Tongue (tissue), 2 donors: ENCODE results near the gene ACP6. TPM values are rescaled to one million over a fixed set of nuclear protein-coding genes. Genes with fewer than 3 reads are reported as not detected.
"Not testable (repeated sequence)": the region's sequence is repeated elsewhere in the genome, so short reads cannot be mapped to it uniquely, and the experiment has no call there.

Experiments
- DNase-seq: peaks from one replicate; pipeline ENCODE4 v3.0.0-alpha.2; 2015
- total RNA-seq: library from RNA; depleted of rRNA; stranded (reverse); fragments of >200 nt; gene quantifications from one replicate; pipeline ENCODE4 v1.2.3, GENCODE V29; 2014

The ACP6 gene
- 4.8 TPM for total RNA-seq

DNA sequence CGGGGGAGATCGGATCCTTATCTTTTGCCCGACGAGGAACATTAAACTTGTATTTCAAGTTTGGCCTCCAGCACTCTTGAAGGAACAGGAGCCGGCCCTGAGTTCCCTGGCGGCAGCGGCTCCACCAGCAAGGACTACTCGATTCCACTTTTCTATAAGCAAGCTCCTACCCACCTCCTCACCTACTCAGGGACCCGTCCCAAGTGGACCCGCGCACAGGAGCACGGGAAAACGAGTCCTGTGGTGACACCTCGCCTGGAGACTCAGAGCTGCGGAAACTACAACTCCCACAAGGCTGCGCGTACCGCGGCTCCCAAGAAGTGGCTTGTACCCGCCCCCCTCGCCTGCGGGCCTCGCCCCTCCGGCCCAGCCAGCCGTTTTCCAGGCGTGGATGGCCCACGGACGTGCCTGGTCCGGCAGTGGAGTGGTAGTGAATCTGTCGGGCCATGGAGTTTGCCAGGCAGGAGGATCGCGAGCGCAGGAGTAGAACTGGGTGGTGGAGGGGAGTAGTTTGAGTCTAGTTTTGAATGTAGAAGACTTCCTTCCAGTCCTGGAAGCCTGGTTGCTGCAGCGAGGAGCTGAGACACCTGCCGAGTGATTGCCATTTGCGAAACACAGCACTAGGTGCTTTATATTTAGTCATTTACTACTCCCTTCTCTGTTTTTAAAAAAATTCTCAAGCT, at the start of gene ACP6:
Gene ACP6, minus strand, starts transcription at position 206 of the 683 bp plus-strand sequence. CDS start 476 bp downstream, outside the sequence.
- peak; percentile 98 for DNase-seq

DNA sequence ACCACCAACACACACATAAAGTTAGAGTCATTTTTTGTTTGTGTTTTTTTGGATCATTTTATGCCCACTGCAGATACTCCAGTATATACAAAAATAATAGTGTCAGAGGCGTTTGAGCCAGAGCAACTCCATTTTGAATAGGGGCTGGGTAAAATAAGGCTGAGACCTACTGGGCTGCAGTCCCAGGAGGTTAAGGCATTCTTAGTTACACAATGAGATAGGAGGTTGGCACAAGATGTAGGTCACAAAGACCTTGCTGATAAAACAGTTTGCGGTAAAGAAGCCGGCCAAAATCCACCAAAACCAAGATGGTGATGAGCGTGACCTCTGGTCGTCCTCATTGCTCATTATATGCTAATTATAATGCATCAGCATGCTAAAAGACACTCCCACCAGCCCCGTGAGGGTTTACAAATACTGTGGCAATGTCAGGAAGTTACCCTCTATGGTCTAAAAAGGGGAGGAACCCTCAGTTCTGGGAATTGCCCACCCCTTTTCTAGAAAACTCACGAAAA, 49.4 kb upstream of the ACP6 start:
- DNase-seq, result no peak

DNA sequence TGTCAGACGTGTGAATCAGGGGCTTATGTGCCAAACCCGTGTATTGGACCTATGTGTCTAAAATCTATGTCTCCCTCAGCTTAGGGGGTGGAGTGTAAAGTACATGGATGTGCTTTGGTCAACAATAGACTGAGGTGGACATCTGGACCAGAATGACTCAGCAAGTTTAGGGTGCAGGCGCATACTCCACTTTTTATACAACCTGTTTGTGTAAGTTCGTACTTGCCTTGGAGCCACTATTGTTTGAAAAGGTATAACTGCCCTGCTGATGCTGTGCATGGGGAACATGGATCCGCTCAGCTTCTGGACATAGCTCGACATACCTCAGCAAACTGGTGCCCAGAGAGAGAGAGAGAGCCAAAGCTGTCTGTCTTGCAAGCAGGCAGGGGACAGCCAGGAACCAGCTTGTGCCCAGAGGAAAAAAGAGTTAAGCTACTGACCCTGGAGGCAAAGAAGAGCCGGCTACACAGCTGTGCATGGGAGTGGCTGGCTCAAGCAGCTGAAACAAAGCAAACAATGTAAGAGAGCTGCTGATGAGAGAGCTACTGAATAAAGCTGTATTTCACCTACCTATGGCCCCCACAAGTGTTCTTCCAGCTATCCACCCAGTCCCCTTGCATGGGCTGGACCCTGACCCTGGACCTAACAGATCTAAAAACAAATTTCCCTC, 48.8 kb upstream of the ACP6 start:
- DNase-seq, result no peak

- DNase-seq, result no peak
Observed at GRCh38 chr1:147717706-147718097, 47.4 kb upstream of the ACP6 start.

DNA sequence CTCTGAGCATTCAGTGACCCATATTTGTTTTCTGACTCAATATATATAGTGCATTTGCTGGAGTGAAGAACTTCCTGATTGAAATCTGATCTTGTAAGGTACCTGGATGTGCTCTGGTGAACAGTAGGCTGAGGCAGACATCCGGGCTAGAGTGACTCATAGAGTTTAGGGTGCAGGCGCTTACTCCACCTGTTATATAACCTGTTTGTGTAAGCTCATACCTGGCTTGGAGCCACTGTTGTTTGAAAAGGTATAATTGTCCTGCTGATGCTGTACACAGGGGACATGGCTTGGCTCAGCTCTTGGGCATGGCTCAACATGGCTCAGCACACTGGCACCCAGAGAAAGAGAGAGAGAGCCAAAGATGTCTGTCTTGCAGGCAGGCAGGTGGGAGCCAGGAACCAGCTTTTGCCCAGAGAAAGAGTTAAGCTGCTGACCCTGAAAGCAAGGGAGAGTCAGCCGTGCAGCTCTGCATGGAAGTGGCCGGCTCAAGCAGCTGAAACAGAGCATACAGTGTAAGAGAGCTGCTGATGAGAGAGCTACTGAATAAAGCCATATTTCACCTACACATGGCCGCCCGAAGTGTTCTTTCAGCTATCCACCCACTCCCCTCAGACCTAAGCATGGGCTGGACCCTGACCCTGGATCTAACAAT, 46.9 kb upstream of the ACP6 start:
- DNase-seq, result no peak

DNA sequence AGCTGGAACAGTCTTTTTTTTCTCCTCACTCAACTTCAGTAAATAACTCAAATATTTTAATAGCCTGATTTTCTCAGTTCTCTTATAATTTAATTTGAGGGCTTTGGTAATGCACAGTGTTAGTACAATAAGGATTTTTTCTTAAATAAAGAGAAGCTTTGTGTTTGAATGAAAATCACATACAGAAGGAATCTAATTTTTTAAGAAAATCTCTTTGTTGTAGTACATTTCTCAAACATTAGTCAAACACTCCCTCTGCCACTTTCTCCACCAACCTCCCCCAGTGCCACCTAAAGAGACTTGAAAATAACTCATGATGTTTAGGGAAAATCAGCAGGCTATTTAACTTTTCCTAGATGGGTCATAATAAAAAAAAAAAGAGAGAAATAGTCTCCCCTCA, 42.3 kb upstream of the ACP6 start:
- no peak for DNase-seq

DNA sequence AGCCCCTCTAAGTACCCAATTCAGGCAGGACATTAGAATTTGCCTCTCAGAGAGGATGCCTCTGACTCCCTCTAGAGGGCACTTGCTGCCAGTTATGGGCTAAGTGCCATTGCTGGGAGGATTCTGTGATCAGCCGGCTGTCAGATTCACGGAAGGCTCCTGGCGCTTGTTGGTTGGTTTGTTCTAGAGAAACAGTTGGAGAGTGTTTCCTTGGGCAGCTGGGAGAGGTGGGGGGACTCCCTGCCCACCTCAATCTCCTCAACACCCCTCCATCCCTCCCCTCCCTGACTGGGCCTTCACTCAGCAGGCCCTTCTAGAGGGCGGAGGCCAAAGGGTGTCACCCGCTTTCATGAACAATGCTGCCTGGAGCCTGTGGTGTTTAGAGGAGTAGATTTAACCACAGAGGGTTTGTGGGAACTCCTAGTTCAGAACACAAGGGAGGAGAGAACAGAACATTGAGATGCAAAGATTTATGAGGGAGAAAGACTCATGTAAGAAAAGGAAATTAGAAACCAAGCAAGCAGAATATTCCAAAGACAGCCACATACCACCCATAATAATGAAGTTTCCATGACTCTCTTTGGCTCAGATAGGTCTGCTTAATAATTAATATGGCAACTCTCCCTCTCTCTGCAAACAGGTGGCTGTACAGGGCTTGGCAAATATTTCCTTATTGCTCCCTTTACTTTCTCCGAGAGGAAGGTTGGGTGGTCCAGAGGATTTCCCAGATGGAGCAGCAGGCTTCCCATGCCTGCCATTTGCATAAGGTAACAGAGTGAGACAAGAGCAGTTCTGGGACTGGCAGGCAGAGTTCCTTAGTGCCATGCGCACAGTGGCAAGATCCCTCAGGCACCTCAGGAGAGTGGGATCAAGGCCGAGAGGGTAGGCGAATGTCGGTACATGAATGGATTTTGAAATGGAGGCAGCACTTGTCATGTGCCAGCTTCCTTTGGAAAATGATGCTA, 30.0 kb upstream of the ACP6 start:
- peak; percentile 83 for DNase-seq

GRCh38 chr1:147699686-147700041, 29.3 kb upstream of the ACP6 start:
- DNase-seq, result no peak

DNA sequence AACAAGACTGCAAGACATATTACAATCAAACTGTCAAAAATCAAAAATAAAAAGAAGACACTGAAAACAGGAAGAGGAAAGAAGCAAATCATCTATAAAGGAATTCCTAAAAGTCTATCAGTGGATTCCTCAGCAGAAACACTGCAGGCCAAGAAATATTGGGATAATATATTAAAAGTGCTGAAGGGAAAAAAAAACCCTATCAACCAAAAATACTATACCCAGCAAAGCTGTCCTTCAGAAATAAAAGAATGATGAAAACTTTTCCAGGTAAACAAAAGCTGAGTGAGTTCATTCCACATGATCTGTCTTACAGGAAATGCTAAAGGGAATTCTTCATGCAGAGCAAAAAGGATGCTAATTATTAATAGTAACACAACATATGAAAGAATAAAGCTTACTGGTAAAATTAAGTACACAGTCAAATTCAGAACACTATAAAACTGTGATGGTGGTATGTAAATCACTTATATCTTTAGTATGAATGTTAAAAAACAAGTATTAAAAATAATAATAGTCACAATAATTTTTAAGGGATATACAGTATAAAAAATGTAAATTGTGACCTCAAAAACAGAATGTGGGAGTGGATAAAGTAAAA, 12.9 kb upstream of the ACP6 start:
- DNase-seq, result no peak

GRCh38 chr1:147680608-147681235, 10.4 kb upstream of the ACP6 start:
- DNase-seq, result not testable (repeated sequence)

GRCh38 chr1:147677681-147678080, 7.4 kb upstream of the ACP6 start:
- DNase-seq, result not testable (repeated sequence)

DNA sequence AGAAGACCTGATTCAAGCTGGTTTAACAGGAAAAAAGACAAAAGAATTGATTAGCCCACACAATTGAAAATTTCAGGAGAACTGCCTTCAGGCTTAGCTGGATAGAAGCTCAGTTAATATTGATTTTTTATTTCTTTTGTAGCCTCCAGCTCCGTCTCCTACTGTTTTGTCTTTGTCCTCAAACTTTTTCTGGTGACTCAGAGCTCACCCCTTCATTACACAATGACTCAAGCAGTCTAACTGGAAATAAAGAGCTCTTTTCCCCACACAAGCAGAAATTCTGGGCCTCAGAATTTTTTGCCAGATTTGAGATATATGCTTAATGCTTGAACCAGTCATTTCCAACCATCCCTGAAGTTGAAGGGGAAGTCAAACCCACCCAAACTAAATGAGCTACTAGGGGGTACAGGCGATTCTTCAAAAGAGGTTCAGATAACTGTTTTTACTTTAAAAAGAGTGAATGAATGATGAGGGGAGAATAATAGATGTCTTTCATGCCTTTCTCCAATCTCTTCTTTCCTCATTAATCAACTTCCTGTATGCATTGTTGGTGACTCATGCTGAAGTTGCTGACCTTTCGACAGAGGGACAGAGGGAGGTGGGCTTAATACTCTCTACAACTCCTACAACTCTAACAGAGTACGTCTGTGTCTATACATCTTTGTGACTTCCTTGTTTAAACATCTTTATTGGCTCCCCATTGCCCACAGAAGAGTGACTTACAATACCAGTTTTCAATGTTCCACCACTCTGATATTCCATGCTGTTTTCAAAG, 6.2 kb upstream of the ACP6 start:
- no peak for DNase-seq

DNA sequence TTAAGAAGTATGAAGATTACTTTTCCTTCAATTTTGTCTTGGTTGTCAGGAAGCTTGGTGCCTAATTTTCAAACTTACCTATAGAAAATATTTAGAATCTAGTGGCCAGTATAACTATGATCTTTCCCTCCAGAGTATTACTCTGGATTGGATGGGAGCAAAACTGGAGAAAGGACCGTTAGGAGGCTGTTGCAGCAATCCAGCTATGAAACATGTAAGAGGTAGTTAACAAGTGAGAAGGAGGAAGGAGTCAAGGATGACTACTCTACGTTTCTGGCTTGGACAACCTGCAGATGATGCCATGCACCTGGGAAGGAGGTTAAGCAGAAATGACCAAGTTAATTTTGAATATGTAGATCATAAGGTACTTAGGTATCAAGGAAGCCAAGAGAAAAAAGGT, 3.5 kb upstream of the ACP6 start:
- no peak for DNase-seq

GRCh38 chr1:147673406-147673805, 3.1 kb upstream of the ACP6 start:
- DNase-seq, result no peak

DNA sequence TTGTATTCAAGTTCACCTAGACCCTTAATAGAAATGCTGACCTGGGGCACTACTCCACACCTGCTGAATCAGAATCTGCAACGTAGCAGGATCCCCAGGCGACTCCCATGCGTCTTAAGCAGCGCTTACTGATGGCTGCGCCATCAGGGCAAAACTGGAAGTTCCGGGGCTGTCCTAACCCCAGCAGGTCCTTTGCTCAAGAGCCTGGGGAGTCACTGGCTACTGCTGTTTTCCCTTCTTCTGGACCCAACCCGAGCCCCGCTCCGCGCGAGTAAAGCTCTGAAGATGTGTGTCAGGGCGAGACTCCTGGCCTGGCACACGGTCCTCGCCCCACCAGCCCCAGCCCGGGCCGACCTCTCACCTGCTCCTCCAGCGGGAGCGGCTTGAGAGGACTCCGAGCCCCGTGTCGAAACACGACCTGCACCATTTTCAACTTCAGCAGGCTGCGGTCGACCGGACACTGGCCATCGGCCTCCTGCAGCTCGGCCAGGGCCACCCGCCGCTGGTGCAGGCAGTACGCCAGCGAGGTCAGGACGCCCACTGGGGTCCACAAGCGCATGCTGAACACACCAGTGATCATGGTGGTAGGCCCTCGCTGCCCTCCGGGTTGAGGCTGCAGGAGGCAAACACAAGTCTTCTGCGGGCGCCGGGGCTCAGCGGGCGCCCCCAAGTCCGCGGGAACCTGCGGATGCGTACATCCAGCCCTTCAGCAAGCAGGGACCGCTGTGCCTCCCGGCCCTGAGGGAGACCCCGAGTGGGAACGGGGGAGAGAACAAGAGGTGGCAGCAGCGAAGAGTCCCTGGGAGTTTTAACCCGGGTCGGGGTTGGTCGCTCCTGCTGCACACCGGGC, 630 bp downstream of the ACP6 start:
- peak; percentile 49 for DNase-seq

DNA sequence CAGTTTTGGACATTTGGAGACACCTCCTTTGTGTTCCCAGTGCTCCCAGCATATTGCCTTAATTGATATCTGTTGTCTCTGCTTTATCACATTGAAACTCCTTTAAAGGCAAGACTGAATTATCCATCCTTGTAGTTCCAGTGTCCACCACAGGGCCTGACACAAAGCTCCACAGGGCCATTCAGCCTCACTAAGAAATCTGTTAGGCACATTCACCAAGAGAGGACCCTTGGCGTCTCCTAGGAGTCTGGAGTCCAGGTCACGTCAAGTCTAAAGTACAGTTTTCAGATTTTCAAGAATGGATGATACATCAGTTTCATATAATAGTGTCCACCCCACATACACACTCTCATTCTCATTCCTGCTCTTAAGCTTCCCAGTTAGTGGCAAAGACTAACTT, 4.8 kb downstream of the ACP6 start:
- no peak for DNase-seq

- no peak for DNase-seq
Observed at GRCh38 chr1:147664206-147664605, 6.1 kb downstream of the ACP6 start.

- DNase-seq, result no peak
Observed at GRCh38 chr1:147654511-147654910, 15.8 kb downstream of the ACP6 start.

DNA sequence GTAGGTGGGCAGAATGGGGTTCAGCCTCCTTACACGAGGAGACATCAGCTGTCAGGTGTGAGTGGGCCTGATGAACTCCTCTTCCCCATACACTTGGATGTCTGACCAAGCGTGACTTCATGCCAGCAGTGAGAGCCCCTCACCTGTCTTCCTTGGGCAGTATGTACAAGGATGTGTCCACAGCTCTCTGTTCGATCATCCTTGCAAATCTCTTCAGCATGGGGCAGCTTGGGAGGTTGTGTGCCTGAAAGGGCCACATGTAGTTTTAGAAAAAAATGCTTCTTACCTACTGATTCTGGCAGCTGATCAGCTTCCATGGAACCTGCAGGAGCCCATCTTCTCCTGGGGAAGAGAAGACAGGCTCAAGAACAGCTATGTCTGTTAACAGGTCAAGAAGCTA, 18.0 kb downstream of the ACP6 start:
- no peak for DNase-seq

DNA sequence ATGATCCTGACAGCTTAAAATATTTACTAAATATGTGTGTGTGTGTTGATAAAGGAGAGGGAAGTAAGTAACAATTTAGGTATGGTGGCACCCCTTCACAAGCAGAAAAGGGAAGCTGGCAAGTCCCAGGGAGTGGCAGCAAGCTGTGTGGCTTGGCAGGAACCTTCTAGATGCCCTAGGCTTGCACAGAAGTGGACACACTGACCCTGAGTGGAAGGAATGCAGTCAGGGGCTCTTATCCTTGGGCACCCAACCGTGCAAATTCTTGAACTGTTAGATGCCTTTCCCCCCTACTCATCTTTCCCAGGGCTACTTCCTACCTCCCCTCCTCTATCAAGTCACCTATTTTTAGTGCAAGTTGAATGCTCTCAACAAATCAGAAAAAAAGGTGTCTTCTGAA, 18.9 kb downstream of the ACP6 start:
- DNase-seq, result no peak
